Measurements from ENCODE around the gene FAM131C.

FAM131C gene

DNA sequence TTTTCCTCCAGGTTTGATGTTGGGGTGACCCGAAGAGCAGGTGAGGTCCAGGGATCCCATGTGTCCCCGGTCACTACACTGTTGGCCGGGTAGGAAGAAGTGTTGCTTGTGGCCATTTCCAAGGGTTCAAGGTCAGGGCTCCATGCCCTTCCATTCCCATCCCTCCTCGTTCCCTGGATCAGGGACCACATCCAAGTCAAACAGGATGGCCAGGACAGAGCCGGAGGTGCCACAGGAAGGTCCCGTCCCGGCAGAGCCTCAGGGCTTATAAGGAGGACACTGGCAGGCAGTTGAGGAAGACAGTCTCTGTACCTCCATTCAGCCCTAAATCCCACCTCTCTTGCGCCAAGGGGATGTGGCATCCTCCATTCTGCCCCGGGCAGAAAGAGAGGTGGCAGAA lies 22.0 kb upstream of the FAM131C start:
- no peaks in the 10 kb centered on the region for H3K36me3 ChIP-seq (ENCODE audit: control insufficient read depth, low read depth, low read length)
- no peak overlapping the region for H3K27ac ChIP-seq (ENCODE audit: low read length)
- no peaks in the 10 kb centered on the region for H3K9me3 ChIP-seq (ENCODE audit: control insufficient read depth, low read depth, low read length)
- H3K4me3 ChIP-seq (ENCODE audit: low read length) = no peak overlapping the region
- no peaks in the 10 kb centered on the region for H3K27me3 ChIP-seq (ENCODE audit: control insufficient read depth, insufficient read depth, low read length)
- no peak overlapping the region for H3K9ac ChIP-seq (ENCODE audit: low read length)
- H3K4me1 ChIP-seq (ENCODE audit: control insufficient read depth, low read depth, low read length) = peaks cover 5% of the 10 kb centered on the region

DNA sequence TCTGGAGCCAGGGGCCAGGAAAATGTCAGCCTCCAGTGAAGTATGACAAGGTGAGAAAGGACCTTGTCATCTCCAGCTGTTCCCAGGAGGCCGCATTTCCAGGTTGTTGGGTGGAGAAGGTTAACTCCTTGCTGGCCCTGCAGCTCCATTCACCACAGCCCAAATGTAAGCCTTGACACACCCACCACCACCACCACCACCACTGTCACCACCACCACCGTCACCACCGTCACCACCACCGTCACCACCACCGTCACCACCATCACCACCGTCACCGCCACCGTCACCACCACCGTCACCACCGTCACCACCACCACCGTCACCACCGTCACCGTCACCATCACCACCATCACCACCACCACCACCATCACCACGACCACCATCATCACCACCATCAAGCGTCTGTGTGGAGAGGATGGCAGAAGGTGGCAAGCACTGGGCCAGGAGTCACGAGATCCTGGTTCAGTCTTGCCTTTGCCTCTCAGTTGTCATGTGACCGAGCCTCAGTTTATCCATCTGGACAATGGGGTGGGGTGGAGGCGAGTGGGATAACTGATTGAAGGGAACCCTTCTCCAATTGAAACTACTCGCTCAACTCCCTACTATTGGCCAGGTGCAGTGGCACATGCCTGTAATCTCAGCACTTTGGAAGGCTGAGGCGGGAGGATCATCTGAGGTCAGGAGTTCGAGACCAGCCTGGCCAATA lies 21.2 kb upstream of the FAM131C start:
- Histone ChIP-seq H3K9me3 (ENCODE audit: control insufficient read depth, low read depth, low read length) (no peaks in the 10 kb centered on the region), H3K27ac (ENCODE audit: low read length) (no peak overlapping the region), H3K4me3 (ENCODE audit: low read length) (no peak overlapping the region), H3K4me1 (ENCODE audit: control insufficient read depth, low read depth, low read length) (peaks cover 5% of the 10 kb centered on the region), H3K27me3 (ENCODE audit: control insufficient read depth, insufficient read depth, low read length) (no peaks in the 10 kb centered on the region), H3K9ac (ENCODE audit: low read length) (no peak overlapping the region), H3K36me3 (ENCODE audit: control insufficient read depth, low read depth, low read length) (no peaks in the 10 kb centered on the region)

DNA sequence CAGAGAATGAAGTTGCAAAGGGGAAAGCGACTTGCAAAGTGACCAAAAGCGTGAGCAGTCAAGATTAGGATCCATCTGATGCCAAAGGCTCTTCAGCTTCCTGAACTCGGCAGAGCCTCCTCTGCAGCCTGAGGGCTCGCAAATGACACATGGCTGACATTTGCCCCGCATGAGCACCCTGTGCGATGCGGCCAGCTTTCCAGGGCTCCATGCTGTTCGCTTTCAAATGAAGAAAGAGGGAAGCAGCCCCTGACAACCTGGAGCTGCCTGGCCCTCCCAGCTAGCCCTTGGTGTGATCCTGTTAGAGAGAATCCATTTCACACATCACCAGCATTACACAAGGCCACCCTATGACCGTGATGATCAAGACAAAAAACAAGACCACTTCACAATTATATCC lies 20.2 kb upstream of the FAM131C start:
- Histone ChIP-seq H3K4me1 (ENCODE audit: control insufficient read depth, low read depth, low read length) (peaks cover 5% of the 10 kb centered on the region), H3K27me3 (ENCODE audit: control insufficient read depth, insufficient read depth, low read length) (no peaks in the 10 kb centered on the region)

DNA sequence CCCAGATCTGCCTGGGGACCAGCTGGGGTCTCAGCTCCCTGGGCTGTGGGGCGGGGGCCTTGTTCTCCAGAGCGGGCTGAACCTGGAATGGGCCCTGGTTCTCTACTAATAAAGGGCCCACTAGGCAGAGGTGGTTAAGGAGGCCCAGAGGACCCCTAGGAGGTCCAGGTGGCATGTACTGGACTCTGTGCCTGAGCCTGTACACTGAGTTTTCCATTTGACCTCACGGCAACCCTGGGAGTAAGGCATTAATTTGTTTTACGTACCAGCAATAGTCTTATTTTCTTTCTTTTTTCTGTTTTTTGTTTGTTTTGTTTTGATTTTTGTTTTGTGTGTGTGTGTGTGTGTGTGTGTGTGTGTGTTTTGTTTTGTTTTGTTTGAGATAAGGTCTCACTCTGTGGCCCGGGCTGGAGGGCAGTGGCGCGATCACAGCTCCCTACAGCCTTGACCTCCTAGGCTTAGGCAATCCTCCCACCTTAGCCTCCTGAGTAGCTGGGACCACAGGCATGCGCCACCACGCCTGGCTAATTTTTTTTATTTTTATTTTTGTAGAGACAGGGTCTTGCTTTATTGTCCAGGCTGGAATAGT lies 19.6 kb upstream of the FAM131C start:
- Histone ChIP-seq H3K27ac (ENCODE audit: low read length) (no peak overlapping the region), H3K9me3 (ENCODE audit: control insufficient read depth, low read depth, low read length) (no peaks in the 10 kb centered on the region), H3K4me1 (ENCODE audit: control insufficient read depth, low read depth, low read length) (peaks cover 5% of the 10 kb centered on the region), H3K9ac (ENCODE audit: low read length) (no peak overlapping the region), H3K27me3 (ENCODE audit: control insufficient read depth, insufficient read depth, low read length) (no peaks in the 10 kb centered on the region), H3K36me3 (ENCODE audit: control insufficient read depth, low read depth, low read length) (no peaks in the 10 kb centered on the region), H3K4me3 (ENCODE audit: low read length) (no peak overlapping the region)

More for the DNA sequence above, 20.2 kb upstream of the FAM131C start:
- Histone ChIP-seq H3K9me3 (ENCODE audit: control insufficient read depth, low read depth, low read length) (no peaks in the 10 kb centered on the region), H3K4me3 (ENCODE audit: low read length) (no peak overlapping the region), H3K36me3 (ENCODE audit: control insufficient read depth, low read depth, low read length) (no peaks in the 10 kb centered on the region), H3K27ac (ENCODE audit: low read length) (no peak overlapping the region), H3K9ac (ENCODE audit: low read length) (no peak overlapping the region)

DNA sequence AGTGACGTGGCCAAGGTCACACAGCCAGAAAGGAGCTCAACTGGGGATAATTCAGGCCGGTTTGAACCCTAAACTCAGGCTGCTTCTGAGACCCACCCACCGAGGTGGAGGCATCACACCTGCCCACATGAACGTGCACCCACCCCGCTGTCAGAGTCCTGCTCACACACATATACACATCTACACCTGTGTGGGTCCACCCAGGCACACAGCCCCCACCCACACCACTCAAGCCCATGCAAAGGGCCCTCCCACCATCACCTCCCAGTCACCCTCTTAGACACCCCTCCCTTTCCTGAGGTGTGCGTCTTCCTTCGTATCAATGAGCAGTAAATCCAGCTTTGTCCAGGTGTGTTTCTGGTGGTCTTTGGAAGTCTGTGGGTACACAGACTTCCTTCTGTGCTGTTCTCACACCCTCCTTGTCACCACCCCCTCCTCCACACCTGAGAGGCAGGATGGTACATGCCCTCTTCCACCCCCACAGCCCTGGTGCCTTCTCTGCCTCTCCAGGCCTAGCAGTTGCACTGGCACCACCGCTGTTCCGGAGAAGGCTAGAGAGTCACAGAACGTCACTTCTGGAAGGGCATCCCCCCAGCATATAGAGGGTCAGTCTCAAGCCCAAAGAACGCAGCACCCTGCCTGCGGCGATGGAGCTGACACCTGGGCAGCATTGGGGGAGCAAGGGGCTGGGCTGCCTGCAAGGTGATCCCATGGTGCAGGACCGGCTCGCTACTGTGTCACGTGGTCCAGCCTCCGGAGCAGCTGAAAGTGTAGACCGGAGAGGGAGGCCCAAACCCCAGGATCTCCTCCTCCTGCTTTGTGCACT lies 18.9 kb upstream of the FAM131C start:
- Histone ChIP-seq H3K27me3 (ENCODE audit: control insufficient read depth, insufficient read depth, low read length) (no peaks in the 10 kb centered on the region), H3K36me3 (ENCODE audit: control insufficient read depth, low read depth, low read length) (no peaks in the 10 kb centered on the region), H3K9me3 (ENCODE audit: control insufficient read depth, low read depth, low read length) (no peaks in the 10 kb centered on the region), H3K9ac (ENCODE audit: low read length) (no peak overlapping the region), H3K4me3 (ENCODE audit: low read length) (no peak overlapping the region), H3K4me1 (ENCODE audit: control insufficient read depth, low read depth, low read length) (peaks cover 5% of the 10 kb centered on the region), H3K27ac (ENCODE audit: low read length) (no peak overlapping the region)

DNA sequence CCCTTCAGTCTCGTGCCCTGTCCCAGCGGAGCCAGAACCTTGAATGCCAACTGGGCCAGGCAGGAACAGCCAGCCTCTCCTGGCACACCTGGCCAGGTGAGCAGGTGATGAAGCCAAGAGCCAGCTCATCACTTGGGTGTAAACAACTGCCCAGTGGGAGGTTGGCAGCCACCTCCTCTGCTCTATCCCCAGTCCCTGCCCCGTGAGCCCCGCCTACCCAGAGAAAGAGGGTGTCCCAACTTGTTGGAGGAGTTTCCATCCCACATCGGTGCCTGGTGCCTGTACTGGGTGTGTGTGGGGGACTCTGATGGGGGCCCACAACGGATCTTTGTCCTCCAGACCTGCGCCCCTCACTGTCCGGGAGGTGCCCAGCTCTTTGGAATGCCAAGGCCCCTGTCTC lies 17.8 kb upstream of the FAM131C start:
- Histone ChIP-seq H3K27me3 (ENCODE audit: control insufficient read depth, insufficient read depth, low read length) (no peaks in the 10 kb centered on the region), H3K27ac (ENCODE audit: low read length) (no peak overlapping the region), H3K9me3 (ENCODE audit: control insufficient read depth, low read depth, low read length) (no peaks in the 10 kb centered on the region), H3K36me3 (ENCODE audit: control insufficient read depth, low read depth, low read length) (no peaks in the 10 kb centered on the region), H3K4me3 (ENCODE audit: low read length) (no peak overlapping the region), H3K4me1 (ENCODE audit: control insufficient read depth, low read depth, low read length) (peaks cover 5% of the 10 kb centered on the region), H3K9ac (ENCODE audit: low read length) (no peak overlapping the region)

DNA sequence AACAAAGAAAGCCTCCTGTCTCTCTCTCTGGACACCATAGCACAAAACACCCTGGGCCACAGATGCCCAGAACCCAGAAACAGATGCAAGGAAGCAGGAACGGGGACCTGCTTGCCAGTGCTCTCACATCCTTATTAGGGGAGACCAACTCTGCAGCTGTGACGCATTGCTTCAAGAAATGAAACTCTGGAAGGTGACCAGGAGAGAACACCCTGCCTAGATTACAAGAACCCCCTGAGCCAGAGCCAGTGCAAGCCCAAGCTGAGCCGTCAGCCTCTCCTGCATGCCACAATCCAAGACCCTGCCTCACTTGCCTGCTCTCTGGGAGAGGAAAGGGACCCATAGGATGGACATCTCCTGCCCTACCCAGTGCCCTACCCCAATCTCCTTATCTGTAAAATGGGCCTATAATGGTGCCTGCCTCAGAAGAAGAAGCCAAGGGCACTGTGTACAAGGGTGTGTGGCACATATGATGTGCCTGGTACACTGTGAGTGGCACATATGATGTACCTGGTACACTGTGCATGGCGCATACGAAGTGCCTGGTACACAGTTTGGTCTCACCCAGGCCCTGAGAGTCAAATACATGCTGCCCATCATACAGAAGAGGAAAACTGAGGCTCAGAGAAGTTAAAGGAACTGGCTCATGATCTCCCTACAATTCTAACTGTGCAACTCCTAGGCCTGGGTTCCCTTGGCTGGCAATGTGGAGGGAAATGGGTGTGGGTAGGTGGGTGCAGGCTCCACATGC lies 16.8 kb upstream of the FAM131C start:
- Histone ChIP-seq H3K9ac (ENCODE audit: low read length) (no peak overlapping the region), H3K4me1 (ENCODE audit: control insufficient read depth, low read depth, low read length) (peaks cover 5% of the 10 kb centered on the region), H3K27me3 (ENCODE audit: control insufficient read depth, insufficient read depth, low read length) (no peaks in the 10 kb centered on the region), H3K9me3 (ENCODE audit: control insufficient read depth, low read depth, low read length) (no peaks in the 10 kb centered on the region), H3K27ac (ENCODE audit: low read length) (no peak overlapping the region), H3K36me3 (ENCODE audit: control insufficient read depth, low read depth, low read length) (no peaks in the 10 kb centered on the region), H3K4me3 (ENCODE audit: low read length) (no peak overlapping the region)

DNA sequence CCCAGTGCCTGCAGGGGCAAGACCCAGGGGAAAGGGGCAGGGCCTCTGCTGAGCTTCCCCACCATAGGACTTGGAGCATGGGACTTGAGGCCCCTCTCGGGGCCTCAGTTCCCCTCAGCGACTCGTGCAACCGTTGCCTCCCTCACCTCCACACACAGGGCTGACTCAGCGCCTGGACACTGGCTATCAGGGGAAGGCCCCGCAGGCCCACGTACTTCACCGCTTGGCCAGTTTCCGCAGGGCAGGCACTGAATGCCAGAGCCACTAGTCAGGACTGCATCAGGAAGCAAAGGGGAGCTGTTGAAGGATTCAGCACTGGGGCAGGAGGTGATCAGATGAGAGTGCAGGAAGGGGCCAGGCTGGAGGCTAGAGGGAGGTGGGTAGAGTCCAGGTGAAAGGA lies 15.5 kb upstream of the FAM131C start:
- Histone ChIP-seq H3K4me3 (ENCODE audit: low read length) (no peak overlapping the region), H3K27ac (ENCODE audit: low read length) (no peak overlapping the region), H3K9ac (ENCODE audit: low read length) (no peak overlapping the region), H3K4me1 (ENCODE audit: control insufficient read depth, low read depth, low read length) (peaks cover 2% of the 10 kb centered on the region), H3K9me3 (ENCODE audit: control insufficient read depth, low read depth, low read length) (no peaks in the 10 kb centered on the region), H3K27me3 (ENCODE audit: control insufficient read depth, insufficient read depth, low read length) (no peaks in the 10 kb centered on the region), H3K36me3 (ENCODE audit: control insufficient read depth, low read depth, low read length) (no peaks in the 10 kb centered on the region)

DNA sequence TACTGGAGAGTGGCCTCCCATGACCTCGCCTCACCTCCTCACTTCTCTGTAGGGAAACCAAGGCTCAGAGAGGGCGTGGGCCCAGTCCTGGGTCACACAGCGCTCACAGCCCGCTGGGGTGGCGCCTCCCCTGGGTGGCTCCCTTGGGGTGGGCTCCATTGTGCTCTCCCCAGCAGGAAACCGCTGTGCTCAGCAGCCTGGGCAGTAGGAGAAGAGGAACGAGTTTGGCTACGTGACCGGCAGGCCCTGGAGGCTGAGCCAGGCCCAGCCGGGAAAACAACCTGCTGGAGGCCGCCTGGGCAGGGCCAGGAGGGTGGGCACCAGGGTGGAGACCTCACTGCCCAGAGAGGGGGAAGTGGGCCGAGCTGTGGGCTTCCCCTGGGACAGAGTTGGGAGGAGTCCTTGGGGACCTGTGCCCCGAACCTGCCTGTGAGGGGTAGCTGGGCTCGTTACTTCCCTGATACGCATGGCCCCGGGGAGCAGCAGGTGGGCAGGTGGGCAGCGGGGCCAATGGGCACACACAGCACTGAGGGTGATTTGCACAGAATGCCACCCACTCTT lies 15.0 kb upstream of the FAM131C start:
- no peak overlapping the region for H3K27ac ChIP-seq (ENCODE audit: low read length)
- H3K36me3 ChIP-seq (ENCODE audit: control insufficient read depth, low read depth, low read length) = no peaks in the 10 kb centered on the region
- no peaks in the 10 kb centered on the region for H3K27me3 ChIP-seq (ENCODE audit: control insufficient read depth, insufficient read depth, low read length)
- H3K9me3 ChIP-seq (ENCODE audit: control insufficient read depth, low read depth, low read length) = no peaks in the 10 kb centered on the region
- no peak overlapping the region for H3K4me3 ChIP-seq (ENCODE audit: low read length)
- H3K9ac ChIP-seq (ENCODE audit: low read length) = no peak overlapping the region
- no peaks in the 10 kb centered on the region for H3K4me1 ChIP-seq (ENCODE audit: control insufficient read depth, low read depth, low read length)

DNA sequence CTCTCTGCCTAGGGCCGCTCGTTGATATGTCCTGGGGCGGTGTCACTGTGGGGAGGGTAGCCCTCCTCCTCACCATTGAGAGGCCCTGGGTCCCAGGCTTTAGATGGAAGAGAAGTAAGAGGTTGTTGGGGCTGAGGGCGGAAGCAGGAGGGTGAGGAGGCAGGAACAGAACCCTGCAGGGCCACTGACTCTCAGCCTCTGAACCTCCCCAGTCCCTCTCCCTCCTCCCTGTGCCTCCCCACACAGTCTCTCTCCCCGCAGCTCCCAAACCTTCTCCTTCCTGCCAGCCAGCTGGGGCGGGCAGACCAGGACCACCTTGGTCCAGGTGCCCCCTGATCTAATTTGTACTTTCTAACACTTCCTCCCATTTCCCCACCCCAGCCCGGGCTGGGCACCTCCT lies 14.3 kb upstream of the FAM131C start:
- Histone ChIP-seq H3K4me3 (ENCODE audit: low read length) (no peak overlapping the region), H3K9me3 (ENCODE audit: control insufficient read depth, low read depth, low read length) (no peaks in the 10 kb centered on the region), H3K4me1 (ENCODE audit: control insufficient read depth, low read depth, low read length) (no peaks in the 10 kb centered on the region), H3K27me3 (ENCODE audit: control insufficient read depth, insufficient read depth, low read length) (no peaks in the 10 kb centered on the region), H3K27ac (ENCODE audit: low read length) (no peak overlapping the region), H3K36me3 (ENCODE audit: control insufficient read depth, low read depth, low read length) (no peaks in the 10 kb centered on the region), H3K9ac (ENCODE audit: low read length) (no peak overlapping the region)

DNA sequence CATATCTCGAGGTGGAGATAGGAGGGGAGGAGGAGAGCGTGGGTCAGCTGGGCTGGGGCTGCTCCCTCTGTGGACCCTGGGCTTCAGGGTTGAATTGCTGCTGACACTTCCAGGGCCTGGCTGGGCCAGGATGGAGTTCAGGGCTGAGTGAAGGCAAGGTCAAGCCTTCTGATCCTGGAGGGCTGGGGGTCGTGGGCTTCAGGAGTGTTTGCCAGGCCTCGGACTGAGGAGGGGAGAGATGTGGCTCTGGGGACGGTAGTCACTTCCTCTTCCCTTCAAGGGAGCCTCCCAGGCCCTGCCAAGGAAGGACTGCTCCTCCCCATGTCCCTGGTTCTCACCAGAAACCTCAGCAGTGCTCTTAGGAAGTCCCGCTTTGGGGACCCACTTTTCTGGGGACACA lies 12.1 kb upstream of the FAM131C start:
- H3K9me3 ChIP-seq (ENCODE audit: control insufficient read depth, low read depth, low read length) = no peaks in the 10 kb centered on the region
- H3K27me3 ChIP-seq (ENCODE audit: control insufficient read depth, insufficient read depth, low read length) = no peaks in the 10 kb centered on the region
- H3K9ac ChIP-seq (ENCODE audit: low read length) = no peak overlapping the region
- H3K4me1 ChIP-seq (ENCODE audit: control insufficient read depth, low read depth, low read length) = no peaks in the 10 kb centered on the region
- no peak overlapping the region for H3K4me3 ChIP-seq (ENCODE audit: low read length)
- no peak overlapping the region for H3K27ac ChIP-seq (ENCODE audit: low read length)
- H3K36me3 ChIP-seq (ENCODE audit: control insufficient read depth, low read depth, low read length) = no peaks in the 10 kb centered on the region
